ENCODE measurements around the gene MGAT4A. TPM values are rescaled to one million over a fixed set of nuclear protein-coding genes. Genes with fewer than 3 reads are reported as not detected.
A peak's percentile ranks its signal among the peaks of the same experiment; 100 is the strongest.

MGAT4A gene
- total and polyA plus RNA-seq, 9 donors: 3.0 to 7.5 (median 3.9) TPM

GRCh38 chr2:98773169-98773568, 42.2 kb upstream of the MGAT4A start:
- Histone ChIP-seq H3K27me3 (ENCODE audit: control insufficient read depth, insufficient read depth, low read length) (peaks cover 3% of the 10 kb centered on the region), H3K27ac (ENCODE audit: low read length) (no peak overlapping the region), H3K4me3 (ENCODE audit: low read length) (no peak overlapping the region), H3K9me3 (replicated peaks; ENCODE audit: control insufficient read depth, low read depth, low read length) (no peaks in the 10 kb centered on the region), H3K36me3 (ENCODE audit: control insufficient read depth, insufficient read depth, low read length) (no peaks in the 10 kb centered on the region), H3K4me1 (ENCODE audit: control insufficient read depth, insufficient read depth, low read length) (peaks cover 29% of the 10 kb centered on the region)
- 91% methylated on average over 4 of the region's 5 CpGs for WGBS (ENCODE audit: insufficient coverage)
- no peak for DNase-seq

- Histone ChIP-seq H3K27me3 (ENCODE audit: control insufficient read depth, insufficient read depth, low read length) (peaks cover 3% of the 10 kb centered on the region), H3K36me3 (ENCODE audit: control insufficient read depth, insufficient read depth, low read length) (no peaks in the 10 kb centered on the region), H3K9me3 (replicated peaks; ENCODE audit: control insufficient read depth, low read depth, low read length) (no peaks in the 10 kb centered on the region), H3K4me3 (ENCODE audit: low read length) (no peak overlapping the region), H3K4me1 (ENCODE audit: control insufficient read depth, insufficient read depth, low read length) (peaks cover 29% of the 10 kb centered on the region), H3K27ac (ENCODE audit: low read length) (no peak overlapping the region)
- WGBS (ENCODE audit: insufficient coverage): 64% methylated on average over 8 of the region's 8 CpGs
- no peak for DNase-seq
Observed at GRCh38 chr2:98772536-98772935, 41.6 kb upstream of the MGAT4A start.

GRCh38 chr2:98771721-98772524, 41.0 kb upstream of the MGAT4A start:
- H3K4me1 ChIP-seq (ENCODE audit: control insufficient read depth, insufficient read depth, low read length): peaks cover 29% of the 10 kb centered on the region
- WGBS (ENCODE audit: insufficient coverage): 54% methylated on average over 12 of the region's 17 CpGs
- peak; percentile 45 for DNase-seq
- peaks cover 3% of the 10 kb centered on the region for H3K27me3 ChIP-seq (ENCODE audit: control insufficient read depth, insufficient read depth, low read length)
- no peak overlapping the region for H3K27ac ChIP-seq (ENCODE audit: low read length)
- no peak overlapping the region for H3K4me3 ChIP-seq (ENCODE audit: low read length)
- H3K9me3 ChIP-seq (replicated peaks; ENCODE audit: control insufficient read depth, low read depth, low read length): no peaks in the 10 kb centered on the region
- H3K36me3 ChIP-seq (ENCODE audit: control insufficient read depth, insufficient read depth, low read length): no peaks in the 10 kb centered on the region

- Histone ChIP-seq H3K9me3 (replicated peaks; ENCODE audit: control insufficient read depth, low read depth, low read length) (no peaks in the 10 kb centered on the region), H3K36me3 (ENCODE audit: control insufficient read depth, insufficient read depth, low read length) (no peaks in the 10 kb centered on the region), H3K4me1 (ENCODE audit: control insufficient read depth, insufficient read depth, low read length) (peaks cover 29% of the 10 kb centered on the region), H3K27ac (ENCODE audit: low read length) (no peak overlapping the region), H3K4me3 (ENCODE audit: low read length) (no peak overlapping the region), H3K27me3 (ENCODE audit: control insufficient read depth, insufficient read depth, low read length) (peaks cover 3% of the 10 kb centered on the region)
- WGBS (ENCODE audit: insufficient coverage): 67% methylated on average over 1 of the region's 2 CpGs
- DNase-seq: no peak
Observed at GRCh38 chr2:98771264-98771663, 40.3 kb upstream of the MGAT4A start.

- Histone ChIP-seq H3K36me3 (ENCODE audit: control insufficient read depth, insufficient read depth, low read length) (no peaks in the 10 kb centered on the region), H3K27ac (ENCODE audit: low read length) (no peak overlapping the region), H3K4me3 (ENCODE audit: low read length) (no peak overlapping the region), H3K27me3 (ENCODE audit: control insufficient read depth, insufficient read depth, low read length) (peaks cover 3% of the 10 kb centered on the region), H3K4me1 (ENCODE audit: control insufficient read depth, insufficient read depth, low read length) (peaks cover 18% of the 10 kb centered on the region), H3K9me3 (replicated peaks; ENCODE audit: control insufficient read depth, low read depth, low read length) (no peaks in the 10 kb centered on the region)
- no peak for DNase-seq
- 76% methylated on average over 12 of the region's 14 CpGs for WGBS (ENCODE audit: insufficient coverage)
Observed at GRCh38 chr2:98769784-98770183, 38.9 kb upstream of the MGAT4A start.

GRCh38 chr2:98769114-98769476, 38.2 kb upstream of the MGAT4A start:
- 47% methylated on average over 4 of the region's 6 CpGs for WGBS (ENCODE audit: insufficient coverage)
- no peak for DNase-seq
- H3K36me3 ChIP-seq (ENCODE audit: control insufficient read depth, insufficient read depth, low read length): no peaks in the 10 kb centered on the region
- H3K4me1 ChIP-seq (ENCODE audit: control insufficient read depth, insufficient read depth, low read length): peaks cover 17% of the 10 kb centered on the region
- no peak overlapping the region for H3K27ac ChIP-seq (ENCODE audit: low read length)
- no peak overlapping the region for H3K4me3 ChIP-seq (ENCODE audit: low read length)
- peaks cover 3% of the 10 kb centered on the region for H3K27me3 ChIP-seq (ENCODE audit: control insufficient read depth, insufficient read depth, low read length)
- no peaks in the 10 kb centered on the region for H3K9me3 ChIP-seq (replicated peaks; ENCODE audit: control insufficient read depth, low read depth, low read length)

GRCh38 chr2:98768384-98769113, 37.6 kb upstream of the MGAT4A start:
- Histone ChIP-seq H3K36me3 (ENCODE audit: control insufficient read depth, insufficient read depth, low read length) (no peaks in the 10 kb centered on the region), H3K27me3 (ENCODE audit: control insufficient read depth, insufficient read depth, low read length) (peaks cover 3% of the 10 kb centered on the region), H3K9me3 (replicated peaks; ENCODE audit: control insufficient read depth, low read depth, low read length) (no peaks in the 10 kb centered on the region), H3K27ac (ENCODE audit: low read length) (no peak overlapping the region), H3K4me1 (ENCODE audit: control insufficient read depth, insufficient read depth, low read length) (peaks cover 17% of the 10 kb centered on the region), H3K4me3 (ENCODE audit: low read length) (no peak overlapping the region)
- WGBS (ENCODE audit: insufficient coverage): no CpG with 5 or more reads among the region's 7 CpGs
- peak; percentile 49 for DNase-seq

DNA sequence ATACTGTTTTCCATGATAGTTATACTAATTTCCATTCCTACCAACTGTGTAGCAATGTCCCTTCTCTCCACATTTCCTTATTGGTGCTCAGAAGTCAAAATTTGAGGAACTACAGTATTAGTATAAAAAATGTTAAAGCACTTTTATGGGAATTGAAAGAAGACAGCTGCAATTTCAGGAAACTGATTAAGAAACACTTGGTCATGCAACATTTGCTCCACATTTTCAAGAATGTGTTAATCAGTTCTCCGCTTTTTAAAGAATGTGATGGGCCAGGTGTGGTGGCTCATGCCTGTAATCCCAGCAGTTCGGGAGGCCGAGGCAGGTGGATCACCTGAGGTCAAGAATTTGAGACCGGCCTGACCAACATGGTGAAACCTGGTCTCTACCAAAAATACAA, 33.6 kb upstream of the MGAT4A start:
- no peaks in the 10 kb centered on the region for H3K27me3 ChIP-seq (ENCODE audit: control insufficient read depth, insufficient read depth, low read length)
- no peak overlapping the region for H3K4me3 ChIP-seq (ENCODE audit: low read length)
- H3K27ac ChIP-seq (ENCODE audit: low read length): no peak overlapping the region
- no peaks in the 10 kb centered on the region for H3K36me3 ChIP-seq (ENCODE audit: control insufficient read depth, insufficient read depth, low read length)
- DNase-seq: peak; percentile 49
- WGBS (ENCODE audit: insufficient coverage): 89% methylated on average over 3 of the region's 4 CpGs
- H3K4me1 ChIP-seq (ENCODE audit: control insufficient read depth, insufficient read depth, low read length): peaks cover 13% of the 10 kb centered on the region
- no peaks in the 10 kb centered on the region for H3K9me3 ChIP-seq (replicated peaks; ENCODE audit: control insufficient read depth, low read depth, low read length)

GRCh38 chr2:98763209-98763951, 32.4 kb upstream of the MGAT4A start:
- H3K27ac ChIP-seq (ENCODE audit: low read length): no peak overlapping the region
- no peak overlapping the region for H3K4me3 ChIP-seq (ENCODE audit: low read length)
- H3K27me3 ChIP-seq (ENCODE audit: control insufficient read depth, insufficient read depth, low read length): no peaks in the 10 kb centered on the region
- no peak for DNase-seq
- H3K4me1 ChIP-seq (ENCODE audit: control insufficient read depth, insufficient read depth, low read length): peaks cover 4% of the 10 kb centered on the region
- no peaks in the 10 kb centered on the region for H3K36me3 ChIP-seq (ENCODE audit: control insufficient read depth, insufficient read depth, low read length)
- 60% methylated on average over 1 of the region's 6 CpGs for WGBS (ENCODE audit: insufficient coverage)
- no peaks in the 10 kb centered on the region for H3K9me3 ChIP-seq (replicated peaks; ENCODE audit: control insufficient read depth, low read depth, low read length)

GRCh38 chr2:98761909-98762308, 31.0 kb upstream of the MGAT4A start:
- Histone ChIP-seq H3K4me3 (ENCODE audit: low read length) (no peak overlapping the region), H3K36me3 (ENCODE audit: control insufficient read depth, insufficient read depth, low read length) (no peaks in the 10 kb centered on the region), H3K27ac (ENCODE audit: low read length) (no peak overlapping the region), H3K4me1 (ENCODE audit: control insufficient read depth, insufficient read depth, low read length) (peaks cover 13% of the 10 kb centered on the region), H3K27me3 (ENCODE audit: control insufficient read depth, insufficient read depth, low read length) (no peaks in the 10 kb centered on the region), H3K9me3 (replicated peaks; ENCODE audit: control insufficient read depth, low read depth, low read length) (no peaks in the 10 kb centered on the region)
- no peak for DNase-seq
- WGBS (ENCODE audit: insufficient coverage): 81% methylated on average over 6 of the region's 6 CpGs
